ENCODE measurements around the gene FZD1.
A peak's percentile ranks its signal among the peaks of the same experiment; 100 is the strongest.

The FZD1 gene

DNA sequence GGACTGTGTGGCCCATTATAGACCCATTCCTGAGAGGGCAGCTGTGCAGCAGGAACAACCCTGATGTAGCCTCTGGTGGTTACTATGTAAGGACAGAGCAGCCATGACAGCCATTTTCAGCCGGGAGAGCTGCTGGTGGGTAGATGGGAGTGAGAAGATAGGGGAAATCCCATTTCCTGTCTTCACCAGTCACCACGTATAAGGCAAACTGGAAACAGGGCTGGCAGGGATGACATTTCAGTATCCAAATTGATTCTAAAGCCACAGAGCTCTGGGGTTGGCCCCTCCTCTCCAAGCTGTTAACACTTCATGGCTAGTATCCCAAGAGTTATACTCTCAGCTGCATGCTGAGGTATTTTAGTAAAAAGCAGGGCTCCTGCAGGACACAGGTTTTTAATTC is 15.2 kb upstream of the FZD1 start:
- ATAC-seq, result peak; percentile 20
- Mint-ChIP-seq H3K27ac (no peak overlapping the region), H3K27me3 (no peaks in the 10 kb centered on the region), H3K4me3 (no peak overlapping the region), H3K4me1 (no peaks in the 10 kb centered on the region), H3K9me3 (no peaks in the 10 kb centered on the region), H3K36me3 (no peaks in the 10 kb centered on the region)

DNA sequence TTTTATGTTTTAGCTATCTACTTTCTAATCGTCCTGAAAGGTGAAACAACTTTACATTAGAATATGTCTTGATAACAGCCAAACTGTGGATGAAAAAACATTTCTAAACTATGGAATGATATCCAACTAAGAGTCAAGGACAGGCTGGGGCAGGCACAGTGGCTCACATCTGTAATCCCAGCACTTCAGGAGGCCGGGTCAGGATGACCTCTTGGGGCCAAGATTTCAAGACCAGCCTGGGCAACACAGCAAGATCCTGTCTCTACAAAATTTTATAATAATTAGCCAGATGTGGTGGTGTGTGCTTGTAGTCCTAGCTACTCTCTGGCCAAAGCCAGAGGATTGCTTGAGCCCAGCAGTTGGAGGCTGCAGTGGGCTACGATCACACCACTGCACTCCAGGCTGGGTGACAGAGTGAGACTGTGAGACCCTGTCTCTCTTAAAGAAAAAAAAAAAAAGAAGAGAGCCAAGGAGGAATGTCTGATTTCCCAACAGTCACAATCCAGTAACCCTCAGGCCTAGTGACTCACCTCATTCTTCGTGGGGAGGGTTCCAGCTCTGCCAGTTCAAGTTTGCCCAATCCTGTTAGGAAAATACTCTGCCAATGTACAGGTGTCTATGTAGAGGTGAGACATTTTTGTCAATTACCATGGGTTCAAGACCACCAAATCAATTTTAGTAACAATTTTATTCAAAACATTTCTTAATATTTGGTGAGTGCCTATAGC is 14.6 kb upstream of the FZD1 start:
- no peaks in the 10 kb centered on the region for H3K36me3 Mint-ChIP-seq
- no peak overlapping the region for H3K27ac Mint-ChIP-seq
- H3K27me3 Mint-ChIP-seq, result no peaks in the 10 kb centered on the region
- H3K4me1 Mint-ChIP-seq, result no peaks in the 10 kb centered on the region
- H3K4me3 Mint-ChIP-seq, result no peak overlapping the region
- H3K9me3 Mint-ChIP-seq, result no peaks in the 10 kb centered on the region
- no peak for ATAC-seq

DNA sequence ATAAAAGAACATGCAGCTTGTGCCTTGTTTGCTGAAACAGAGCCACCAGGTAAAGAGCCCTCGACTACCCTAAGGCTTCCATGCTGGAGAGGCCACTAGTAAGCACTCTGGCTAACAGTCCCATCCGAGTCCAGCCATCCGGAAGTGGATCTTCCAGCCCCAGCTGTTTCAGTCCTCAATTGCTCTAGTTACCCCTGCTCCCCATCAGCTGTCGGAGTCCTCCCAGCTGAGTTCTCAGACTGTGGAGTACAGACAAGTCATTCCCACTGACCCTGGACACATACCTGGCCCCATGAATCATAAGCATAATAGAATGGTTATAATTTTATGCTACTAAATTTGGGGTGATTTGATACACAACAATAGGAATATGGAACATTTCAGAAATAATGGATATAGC is 13.5 kb upstream of the FZD1 start:
- Mint-ChIP-seq H3K9me3 (peaks cover 4% of the 10 kb centered on the region), H3K27me3 (peaks cover 5% of the 10 kb centered on the region)

DNA sequence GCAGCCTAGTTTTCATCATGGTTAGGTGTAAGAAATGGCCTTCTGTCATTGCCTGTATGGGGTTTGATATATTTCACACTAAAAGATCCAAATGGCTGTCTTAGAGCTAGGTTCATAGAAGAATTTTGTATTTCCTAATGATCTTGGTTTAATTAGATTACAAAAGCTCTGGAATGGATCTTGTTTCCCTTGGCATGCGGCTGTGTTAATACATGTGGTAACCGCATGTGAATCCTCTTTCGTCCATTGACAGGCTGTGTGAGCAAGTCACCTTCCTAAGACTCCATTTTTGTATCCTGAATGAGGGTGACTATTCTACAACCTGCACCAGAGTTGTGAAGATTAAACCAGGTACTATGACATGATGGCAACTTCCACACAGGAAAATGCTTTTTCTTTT is 12.4 kb upstream of the FZD1 start:
- Mint-ChIP-seq H3K4me3 (no peak overlapping the region), H3K4me1 (no peaks in the 10 kb centered on the region), H3K27me3 (peaks cover 13% of the 10 kb centered on the region), H3K9me3 (peaks cover 7% of the 10 kb centered on the region), H3K27ac (no peak overlapping the region), H3K36me3 (peaks cover 6% of the 10 kb centered on the region)
- ATAC-seq, result no peak

More for the DNA sequence above, 13.5 kb upstream of the FZD1 start:
- H3K4me1 Mint-ChIP-seq, result no peaks in the 10 kb centered on the region
- H3K27ac Mint-ChIP-seq, result no peak overlapping the region
- ATAC-seq, result no peak
- H3K4me3 Mint-ChIP-seq, result no peak overlapping the region
- H3K36me3 Mint-ChIP-seq, result peaks cover 3% of the 10 kb centered on the region

DNA sequence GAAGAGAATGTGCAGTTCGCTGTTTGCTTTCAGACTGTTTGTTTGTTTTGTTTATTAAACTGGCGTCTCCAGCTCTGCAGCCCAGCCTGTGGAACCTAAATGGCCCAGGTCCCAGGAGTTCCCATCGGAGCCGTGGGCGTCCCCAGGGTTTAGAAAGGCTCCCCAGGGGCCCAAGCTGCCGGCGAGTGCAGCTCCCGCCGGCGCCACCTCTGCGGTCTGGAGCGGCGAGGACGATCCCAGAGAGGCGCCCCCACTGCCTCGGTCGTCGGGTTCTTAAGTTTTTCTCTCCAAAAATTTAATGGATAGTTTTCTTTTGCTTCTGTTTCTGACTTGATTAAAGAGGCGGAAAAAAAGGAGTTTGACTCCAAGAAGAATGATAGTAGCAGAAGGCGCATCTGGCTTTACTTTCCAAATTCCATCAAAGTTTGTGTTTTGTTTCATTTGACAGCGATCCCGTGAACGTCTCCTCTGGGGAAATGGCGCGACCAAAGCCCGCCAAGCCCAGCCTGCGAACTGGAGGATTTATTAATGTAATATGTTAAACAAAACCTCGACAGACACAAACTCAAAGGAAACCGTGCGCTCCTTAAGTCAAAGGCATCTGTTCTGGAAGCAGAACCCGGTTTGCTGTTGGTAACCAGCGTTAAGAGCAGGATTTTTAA is 718 bp upstream of the FZD1 start:
- H3K4me1 Mint-ChIP-seq, result peaks cover 37% of the 10 kb centered on the region
- H3K27me3 Mint-ChIP-seq, result peaks cover 36% of the 10 kb centered on the region
- no peaks in the 10 kb centered on the region for H3K36me3 Mint-ChIP-seq
- H3K27ac Mint-ChIP-seq, result peak overlapping the region; percentile 14
- H3K9me3 Mint-ChIP-seq, result no peaks in the 10 kb centered on the region
- no peak for ATAC-seq
- H3K4me3 Mint-ChIP-seq, result peak overlapping the region; percentile 86

DNA sequence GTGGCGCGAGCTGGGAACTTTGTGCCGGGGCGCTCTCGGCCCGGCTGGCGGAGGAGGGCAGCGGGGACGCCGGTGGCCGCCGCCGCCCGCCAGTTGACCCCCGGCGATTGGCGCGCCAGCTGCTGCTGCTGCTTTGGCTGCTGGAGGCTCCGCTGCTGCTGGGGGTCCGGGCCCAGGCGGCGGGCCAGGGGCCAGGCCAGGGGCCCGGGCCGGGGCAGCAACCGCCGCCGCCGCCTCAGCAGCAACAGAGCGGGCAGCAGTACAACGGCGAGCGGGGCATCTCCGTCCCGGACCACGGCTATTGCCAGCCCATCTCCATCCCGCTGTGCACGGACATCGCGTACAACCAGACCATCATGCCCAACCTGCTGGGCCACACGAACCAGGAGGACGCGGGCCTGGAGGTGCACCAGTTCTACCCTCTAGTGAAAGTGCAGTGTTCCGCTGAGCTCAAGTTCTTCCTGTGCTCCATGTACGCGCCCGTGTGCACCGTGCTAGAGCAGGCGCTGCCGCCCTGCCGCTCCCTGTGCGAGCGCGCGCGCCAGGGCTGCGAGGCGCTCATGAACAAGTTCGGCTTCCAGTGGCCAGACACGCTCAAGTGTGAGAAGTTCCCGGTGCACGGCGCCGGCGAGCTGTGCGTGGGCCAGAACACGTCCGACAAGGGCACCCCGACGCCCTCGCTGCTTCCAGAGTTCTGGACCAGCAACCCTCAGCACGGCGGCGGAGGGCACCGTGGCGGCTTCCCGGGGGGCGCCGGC is 870 bp downstream of the FZD1 start:
- peaks cover 37% of the 10 kb centered on the region for H3K4me1 Mint-ChIP-seq
- H3K27ac Mint-ChIP-seq, result peak overlapping the region; percentile 59
- no peaks in the 10 kb centered on the region for H3K36me3 Mint-ChIP-seq
- no peaks in the 10 kb centered on the region for H3K9me3 Mint-ChIP-seq
- peak; percentile 74 for ATAC-seq
- peaks cover 36% of the 10 kb centered on the region for H3K27me3 Mint-ChIP-seq
- H3K4me3 Mint-ChIP-seq, result peak overlapping the region; percentile 95

DNA sequence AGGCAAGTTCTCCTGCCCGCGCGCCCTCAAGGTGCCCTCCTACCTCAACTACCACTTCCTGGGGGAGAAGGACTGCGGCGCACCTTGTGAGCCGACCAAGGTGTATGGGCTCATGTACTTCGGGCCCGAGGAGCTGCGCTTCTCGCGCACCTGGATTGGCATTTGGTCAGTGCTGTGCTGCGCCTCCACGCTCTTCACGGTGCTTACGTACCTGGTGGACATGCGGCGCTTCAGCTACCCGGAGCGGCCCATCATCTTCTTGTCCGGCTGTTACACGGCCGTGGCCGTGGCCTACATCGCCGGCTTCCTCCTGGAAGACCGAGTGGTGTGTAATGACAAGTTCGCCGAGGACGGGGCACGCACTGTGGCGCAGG is 1.4 kb downstream of the FZD1 start:
- H3K27ac Mint-ChIP-seq, result peak overlapping the region; percentile 59
- H3K4me1 Mint-ChIP-seq, result peaks cover 37% of the 10 kb centered on the region
- no peak for ATAC-seq
- peaks cover 36% of the 10 kb centered on the region for H3K27me3 Mint-ChIP-seq
- H3K9me3 Mint-ChIP-seq, result no peaks in the 10 kb centered on the region
- H3K4me3 Mint-ChIP-seq, result peak overlapping the region; percentile 95
- no peaks in the 10 kb centered on the region for H3K36me3 Mint-ChIP-seq

DNA sequence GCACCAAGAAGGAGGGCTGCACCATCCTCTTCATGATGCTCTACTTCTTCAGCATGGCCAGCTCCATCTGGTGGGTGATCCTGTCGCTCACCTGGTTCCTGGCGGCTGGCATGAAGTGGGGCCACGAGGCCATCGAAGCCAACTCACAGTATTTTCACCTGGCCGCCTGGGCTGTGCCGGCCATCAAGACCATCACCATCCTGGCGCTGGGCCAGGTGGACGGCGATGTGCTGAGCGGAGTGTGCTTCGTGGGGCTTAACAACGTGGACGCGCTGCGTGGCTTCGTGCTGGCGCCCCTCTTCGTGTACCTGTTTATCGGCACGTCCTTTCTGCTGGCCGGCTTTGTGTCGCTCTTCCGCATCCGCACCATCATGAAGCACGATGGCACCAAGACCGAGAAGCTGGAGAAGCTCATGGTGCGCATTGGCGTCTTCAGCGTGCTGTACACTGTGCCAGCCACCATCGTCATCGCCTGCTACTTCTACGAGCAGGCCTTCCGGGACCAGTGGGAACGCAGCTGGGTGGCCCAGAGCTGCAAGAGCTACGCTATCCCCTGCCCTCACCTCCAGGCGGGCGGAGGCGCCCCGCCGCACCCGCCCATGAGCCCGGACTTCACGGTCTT is 1.9 kb downstream of the FZD1 start:
- no peak for ATAC-seq
- Mint-ChIP-seq H3K27me3 (peaks cover 36% of the 10 kb centered on the region), H3K36me3 (no peaks in the 10 kb centered on the region), H3K4me1 (peaks cover 37% of the 10 kb centered on the region), H3K9me3 (no peaks in the 10 kb centered on the region), H3K4me3 (peak overlapping the region; percentile 95), H3K27ac (no peak overlapping the region)

DNA sequence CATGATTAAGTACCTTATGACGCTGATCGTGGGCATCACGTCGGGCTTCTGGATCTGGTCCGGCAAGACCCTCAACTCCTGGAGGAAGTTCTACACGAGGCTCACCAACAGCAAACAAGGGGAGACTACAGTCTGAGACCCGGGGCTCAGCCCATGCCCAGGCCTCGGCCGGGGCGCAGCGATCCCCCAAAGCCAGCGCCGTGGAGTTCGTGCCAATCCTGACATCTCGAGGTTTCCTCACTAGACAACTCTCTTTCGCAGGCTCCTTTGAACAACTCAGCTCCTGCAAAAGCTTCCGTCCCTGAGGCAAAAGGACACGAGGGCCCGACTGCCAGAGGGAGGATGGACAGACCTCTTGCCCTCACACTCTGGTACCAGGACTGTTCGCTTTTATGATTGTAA is 2.5 kb downstream of the FZD1 start:
- ATAC-seq, result no peak
- peaks cover 36% of the 10 kb centered on the region for H3K27me3 Mint-ChIP-seq
- no peak overlapping the region for H3K27ac Mint-ChIP-seq
- H3K9me3 Mint-ChIP-seq, result no peaks in the 10 kb centered on the region
- no peaks in the 10 kb centered on the region for H3K36me3 Mint-ChIP-seq
- peak overlapping the region; percentile 41 for H3K4me3 Mint-ChIP-seq
- peaks cover 37% of the 10 kb centered on the region for H3K4me1 Mint-ChIP-seq

DNA sequence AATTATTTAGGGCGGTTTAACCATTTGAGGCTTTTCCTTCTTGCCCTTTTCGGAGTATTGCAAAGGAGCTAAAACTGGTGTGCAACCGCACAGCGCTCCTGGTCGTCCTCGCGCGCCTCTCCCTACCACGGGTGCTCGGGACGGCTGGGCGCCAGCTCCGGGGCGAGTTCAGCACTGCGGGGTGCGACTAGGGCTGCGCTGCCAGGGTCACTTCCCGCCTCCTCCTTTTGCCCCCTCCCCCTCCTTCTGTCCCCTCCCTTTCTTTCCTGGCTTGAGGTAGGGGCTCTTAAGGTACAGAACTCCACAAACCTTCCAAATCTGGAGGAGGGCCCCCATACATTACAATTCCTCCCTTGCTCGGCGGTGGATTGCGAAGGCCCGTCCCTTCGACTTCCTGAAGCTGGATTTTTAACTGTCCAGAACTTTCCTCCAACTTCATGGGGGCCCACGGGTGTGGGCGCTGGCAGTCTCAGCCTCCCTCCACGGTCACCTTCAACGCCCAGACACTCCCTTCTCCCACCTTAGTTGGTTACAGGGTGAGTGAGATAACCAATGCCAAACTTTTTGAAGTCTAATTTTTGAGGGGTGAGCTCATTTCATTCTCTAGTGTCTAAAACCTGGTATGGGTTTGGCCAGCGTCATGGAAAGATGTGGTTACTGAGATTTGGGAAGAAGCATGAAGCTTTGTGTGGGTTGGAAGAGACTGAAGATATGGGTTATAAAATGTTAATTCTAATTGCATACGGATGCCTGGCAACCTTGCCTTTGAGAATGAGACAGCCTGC is 3.1 kb downstream of the FZD1 start:
- no peak for ATAC-seq
- Mint-ChIP-seq H3K4me3 (peak overlapping the region; percentile 10), H3K27ac (no peak overlapping the region), H3K9me3 (no peaks in the 10 kb centered on the region), H3K4me1 (peaks cover 37% of the 10 kb centered on the region), H3K27me3 (peaks cover 36% of the 10 kb centered on the region), H3K36me3 (no peaks in the 10 kb centered on the region)

DNA sequence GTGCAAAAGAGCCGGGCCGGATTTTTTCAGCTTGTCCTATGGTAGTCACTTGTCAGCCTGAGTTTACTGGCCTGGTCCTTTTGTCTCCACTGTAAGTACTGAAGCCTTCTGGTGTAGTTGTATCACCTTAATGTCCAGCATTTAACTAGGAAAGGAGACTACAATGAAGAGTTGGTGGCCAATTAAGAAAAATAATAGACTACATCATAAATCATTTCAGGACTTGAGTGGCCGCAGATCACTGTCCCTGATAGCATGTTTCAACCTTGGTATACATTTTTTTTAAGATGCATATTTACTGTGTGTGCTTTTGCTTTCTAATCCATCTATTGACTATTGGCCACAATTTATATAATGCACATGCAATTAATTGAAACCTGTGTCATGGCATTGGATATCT is 6.1 kb downstream of the FZD1 start:
- H3K27me3 Mint-ChIP-seq, result peaks cover 27% of the 10 kb centered on the region
- H3K4me3 Mint-ChIP-seq, result no peak overlapping the region
- H3K27ac Mint-ChIP-seq, result no peak overlapping the region
- peaks cover 22% of the 10 kb centered on the region for H3K4me1 Mint-ChIP-seq
- no peaks in the 10 kb centered on the region for H3K36me3 Mint-ChIP-seq
- no peaks in the 10 kb centered on the region for H3K9me3 Mint-ChIP-seq
- no peak for ATAC-seq

DNA sequence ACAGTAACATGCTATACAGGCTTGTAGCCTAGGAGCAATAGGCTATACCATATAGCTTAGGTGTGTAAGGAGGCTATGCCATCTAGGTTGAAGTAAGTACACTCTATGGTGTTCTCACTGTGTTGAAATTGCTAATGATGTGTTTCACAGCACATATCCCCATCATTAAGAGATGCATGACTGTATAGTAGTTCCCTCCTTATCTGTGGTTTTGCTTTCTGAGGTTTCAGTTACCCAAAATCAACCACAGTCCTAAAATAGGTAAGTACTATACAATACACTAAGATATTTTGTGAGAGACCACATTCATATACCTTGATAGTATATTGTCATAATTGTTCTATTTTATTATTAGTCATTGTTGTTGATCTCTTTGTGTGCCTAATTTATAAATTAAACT is 12.7 kb downstream of the FZD1 start:
- ATAC-seq, result peak; percentile 82
- peaks cover 10% of the 10 kb centered on the region for H3K4me1 Mint-ChIP-seq
- H3K36me3 Mint-ChIP-seq, result no peaks in the 10 kb centered on the region
- H3K27ac Mint-ChIP-seq, result no peak overlapping the region
- no peaks in the 10 kb centered on the region for H3K9me3 Mint-ChIP-seq
- H3K27me3 Mint-ChIP-seq, result no peaks in the 10 kb centered on the region
- no peak overlapping the region for H3K4me3 Mint-ChIP-seq

DNA sequence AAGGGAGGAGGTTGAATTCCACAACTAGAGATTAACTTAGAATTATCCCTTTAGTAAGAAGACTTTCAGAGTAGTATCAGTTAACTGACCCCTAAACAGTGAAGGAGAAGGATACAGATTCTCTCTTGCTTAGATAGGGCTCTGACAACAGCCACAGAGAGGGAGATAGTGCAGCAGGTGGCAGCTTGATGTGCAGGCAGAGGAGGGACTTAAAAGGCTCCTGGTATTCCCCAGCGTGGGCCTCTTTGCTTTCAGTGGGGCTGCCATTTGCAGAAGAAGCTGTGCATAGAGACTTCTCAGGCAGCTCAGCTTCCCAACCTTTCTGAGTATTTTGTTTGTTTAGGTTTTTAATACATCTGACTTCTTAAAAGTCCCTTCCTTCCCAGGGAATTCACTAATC is 16.0 kb downstream of the FZD1 start:
- ATAC-seq, result peak; percentile 39
- Mint-ChIP-seq H3K36me3 (no peaks in the 10 kb centered on the region), H3K4me3 (no peak overlapping the region), H3K27me3 (no peaks in the 10 kb centered on the region), H3K4me1 (peaks cover 10% of the 10 kb centered on the region), H3K9me3 (no peaks in the 10 kb centered on the region), H3K27ac (no peak overlapping the region)

DNA sequence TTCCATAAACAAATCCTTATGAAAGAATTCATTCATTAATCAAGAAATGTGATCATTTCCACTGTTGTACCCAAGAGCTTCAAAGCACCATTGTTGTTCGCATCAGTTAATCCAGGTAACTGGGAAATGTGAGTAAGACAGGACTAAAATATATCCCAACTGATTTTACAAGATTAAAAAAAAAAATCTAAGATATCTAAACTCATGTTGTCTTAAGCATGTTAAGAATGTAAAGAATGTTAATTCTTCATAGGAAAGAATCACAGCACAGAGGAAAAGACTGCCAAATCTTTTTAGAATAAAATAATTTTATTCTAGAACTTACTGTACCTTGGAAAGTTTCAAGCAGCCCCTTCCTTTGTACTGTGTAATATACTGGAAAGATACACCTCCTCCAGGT is 16.4 kb downstream of the FZD1 start:
- H3K9me3 Mint-ChIP-seq, result no peaks in the 10 kb centered on the region
- H3K36me3 Mint-ChIP-seq, result no peaks in the 10 kb centered on the region
- H3K4me1 Mint-ChIP-seq, result peaks cover 10% of the 10 kb centered on the region
- H3K27me3 Mint-ChIP-seq, result no peaks in the 10 kb centered on the region
- ATAC-seq, result no peak
- no peak overlapping the region for H3K4me3 Mint-ChIP-seq
- H3K27ac Mint-ChIP-seq, result no peak overlapping the region
